HEK293T (cell line): ENCODE measurements around the gene GADD45B.

ENCODE experiments used
- ARNT ChIP-seq: fragments of 450-650 bp; IDR thresholded peaks from 2 replicates; pipeline ENCODE4 v1.6.1; 2017; ENCODE audit warnings: mild to moderate bottlenecking
- ELF4 ChIP-seq: fragments of 450-650 bp; IDR thresholded peaks from 2 replicates; pipeline ENCODE4 v1.6.1; 2017; ENCODE audit warnings: antibody characterized with exemption
- FOXA1 ChIP-seq: fragments of 450-650 bp; IDR thresholded peaks from 2 replicates; pipeline ENCODE4 v1.6.1; 2016; ENCODE audit warnings: mild to moderate bottlenecking
- L3MBTL2 ChIP-seq: fragments of 450-650 bp; conservative IDR thresholded peaks from 2 replicates; pipeline ENCODE4 v1.6.1; 2016; ENCODE audit warnings: mild to moderate bottlenecking
- LEF1 ChIP-seq: fragments of 450-650 bp; IDR thresholded peaks from 2 replicates; pipeline ENCODE4 v1.6.1; 2017; ENCODE audit warnings: mild to moderate bottlenecking, borderline replicate concordance
- SP1 ChIP-seq: fragments of 450-650 bp; IDR thresholded peaks from 2 replicates; pipeline ENCODE4 v1.6.1; 2017
- SUZ12 ChIP-seq: fragments of 450-650 bp; IDR thresholded peaks from 2 replicates; pipeline ENCODE4 v1.6.1; 2016; ENCODE audit warnings: mild to moderate bottlenecking
- TARDBP ChIP-seq: fragments of 450-650 bp; IDR thresholded peaks from 2 replicates; pipeline ENCODE4 v1.6.1; 2016
- ZNF384 ChIP-seq: fragments of 450-650 bp; IDR thresholded peaks from 2 replicates; pipeline ENCODE4 v1.6.1; 2016
- TF ChIP-seq, protein P1 (sequence below): fragments of 450-650 bp; IDR thresholded peaks from 2 replicates; pipeline ENCODE4 v1.6.1; 2016

DNA sequence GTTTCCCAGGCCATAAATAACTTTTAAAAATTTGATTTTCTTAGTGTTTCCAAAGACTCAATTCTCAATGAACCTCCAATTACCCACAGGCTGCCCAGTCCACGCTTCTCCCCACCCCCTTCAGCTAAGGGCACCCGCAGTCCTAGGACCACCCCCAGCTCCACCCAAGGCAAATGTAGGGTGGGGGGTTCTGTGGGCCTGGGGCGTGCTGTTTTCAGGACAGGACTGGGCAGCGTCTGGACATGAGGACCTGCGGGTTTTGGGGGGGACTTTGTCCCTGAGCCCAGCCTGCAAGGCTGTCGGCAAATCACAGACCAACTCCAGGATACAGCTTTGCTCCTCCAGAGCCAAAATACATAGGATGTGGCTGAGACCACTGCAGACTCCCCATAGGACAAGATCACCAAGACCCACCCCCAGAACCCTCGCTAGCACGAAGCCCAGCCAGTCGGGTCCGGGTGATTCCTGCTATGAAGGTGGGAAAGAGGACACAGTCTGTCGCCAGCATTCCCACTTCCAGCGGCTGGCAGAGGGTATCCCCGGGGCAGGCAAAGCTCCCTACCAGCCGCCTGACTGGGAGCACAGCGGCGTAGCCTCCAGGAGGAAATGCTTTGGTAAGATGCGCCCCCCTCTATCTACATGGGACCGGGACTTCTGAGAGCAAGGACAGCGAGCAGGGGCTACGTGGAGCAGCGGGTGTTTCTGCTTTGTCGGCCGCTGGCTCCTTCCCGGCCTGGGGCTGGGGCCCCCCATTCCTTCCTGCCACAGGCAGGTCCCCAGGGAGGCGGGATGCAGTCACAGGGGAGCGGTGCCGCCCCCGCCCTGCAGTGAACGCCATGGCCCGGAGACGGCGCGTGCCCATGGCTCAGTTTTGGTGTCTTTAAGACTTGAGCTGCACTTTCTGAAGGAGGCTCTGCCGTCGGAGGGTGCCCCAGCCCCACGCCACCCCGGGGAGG, 46.9 kb upstream of the GADD45B start:
- TF ChIP-seq TARDBP (no peak), FOXA1 (no peak), L3MBTL2 (no peak), ZNF384 (no peak), ARNT (no peak), LEF1 (no peak), SP1 (no peak), ELF4 (no peak), SUZ12 (no peak)
- TF ChIP-seq, protein P1, sequence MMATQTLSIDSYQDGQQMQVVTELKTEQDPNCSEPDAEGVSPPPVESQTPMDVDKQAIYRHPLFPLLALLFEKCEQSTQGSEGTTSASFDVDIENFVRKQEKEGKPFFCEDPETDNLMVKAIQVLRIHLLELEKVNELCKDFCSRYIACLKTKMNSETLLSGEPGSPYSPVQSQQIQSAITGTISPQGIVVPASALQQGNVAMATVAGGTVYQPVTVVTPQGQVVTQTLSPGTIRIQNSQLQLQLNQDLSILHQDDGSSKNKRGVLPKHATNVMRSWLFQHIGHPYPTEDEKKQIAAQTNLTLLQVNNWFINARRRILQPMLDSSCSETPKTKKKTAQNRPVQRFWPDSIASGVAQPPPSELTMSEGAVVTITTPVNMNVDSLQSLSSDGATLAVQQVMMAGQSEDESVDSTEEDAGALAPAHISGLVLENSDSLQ = no peak
